SK-N-SH (cell line): ENCODE results near the gene DAB2IP. TPM values are rescaled to one million over a fixed set of nuclear protein-coding genes. Genes with fewer than 3 reads are reported as not detected.

Experiments
- CTCF ChIA-PET: fragments of 300-600, 350-600 bp; formaldehyde crosslinking; extraction: SDS; loops from one replicate; lab custom pipeline; 2021; lab: Yijun Ruan, JAX
- POLR2A ChIA-PET: fragments of 350-600 bp; sonication (Branson Sonifier 250); formaldehyde crosslinking; extraction: SDS; loops from one replicate; lab custom pipeline; 2020; ENCODE audit warnings: antibody characterized with exemption, inconsistent platforms; lab: Yijun Ruan, JAX
- DNase-seq: peaks from one replicate; pipeline ENCODE4 v3.0.0; 2012
- H2AFZ ChIP-seq: fragments of 200-600 bp; sonication (generic); 2 replicates; pipeline ENCODE4 v1.8.1; 2016; ENCODE audit warnings: antibody characterized with exemption, mild to moderate bottlenecking, low read depth
- H3F3A ChIP-seq: fragments of 200-600 bp; sonication (generic); replicated peaks from 2 replicates; pipeline ENCODE3; 2016; ENCODE audit warnings: antibody characterized with exemption, mild to moderate bottlenecking; ENCODE audit not compliant: insufficient read depth
- H3K27ac ChIP-seq, 2 experiments: fragments of 200-500 bp in 1 of 2; fragments of 200-600 bp in 1 of 2; sonication (Bioruptor generic) in 1 of 2; sonication (generic), shearing (Covaris generic) in 1 of 2; 2 replicates each; pipeline versions ENCODE4 v1.5.1 to v1.6.1; 2014 to 2016; ENCODE audit warnings: low read depth in 2 of 2, inconsistent platforms in 1 of 2, low read length in 1 of 2, mild to moderate bottlenecking in 1 of 2, mixed read lengths in 1 of 2
- H3K27me3 ChIP-seq: fragments of 200-600 bp; sonication (generic), shearing (Covaris generic); 2 replicates; pipeline ENCODE4 v1.6.1; 2016; ENCODE audit warnings: mixed run types; ENCODE audit not compliant: insufficient read depth
- H3K36me3 ChIP-seq, 2 experiments: fragments of 200-500 bp in 1 of 2; fragments of 200-600 bp in 1 of 2; sonication (Bioruptor generic) in 1 of 2; sonication (generic) in 1 of 2; replicated peaks in 1 of 2; 2 replicates each; pipeline versions ENCODE3 to v1.5.1; 2014 to 2016; ENCODE audit warnings: low read length in 1 of 2, mild to moderate bottlenecking in 1 of 2; ENCODE audit not compliant: insufficient read depth in 2 of 2, control insufficient read depth in 1 of 2
- H3K4me1 ChIP-seq, 2 experiments: fragments of 200-500 bp in 1 of 2; fragments of 200-600 bp in 1 of 2; sonication (Bioruptor generic) in 1 of 2; sonication (generic), shearing (Covaris generic) in 1 of 2; 2 replicates each; pipeline versions ENCODE4 v1.5.1 to v1.6.1; 2014 to 2016; ENCODE audit warnings: low read depth in 1 of 2, low read length in 1 of 2, mixed run types in 1 of 2; ENCODE audit not compliant: insufficient read depth in 2 of 2, control insufficient read depth in 1 of 2
- H3K4me2 ChIP-seq: fragments of 200-600 bp; sonication (generic), shearing (Covaris generic); 2 replicates; pipeline ENCODE4 v1.6.1; 2017; ENCODE audit warnings: mixed run types
- H3K4me3 ChIP-seq, 2 experiments: fragments of 200-500 bp in 1 of 2; fragments of 200-600 bp in 1 of 2; sonication (Bioruptor generic) in 1 of 2; sonication (generic), shearing (Covaris generic) in 1 of 2; 2 replicates each; pipeline versions ENCODE4 v1.5.1 to v1.8.1; 2014 to 2016; ENCODE audit warnings: low read depth in 2 of 2, inconsistent platforms in 1 of 2, low read length in 1 of 2, mild to moderate bottlenecking in 1 of 2, mixed read lengths in 1 of 2, moderate library complexity in 1 of 2
- H3K79me2 ChIP-seq: fragments of 200-600 bp; sonication (generic); 2 replicates; pipeline ENCODE4 v1.8.1; 2017; ENCODE audit warnings: mild to moderate bottlenecking; ENCODE audit not compliant: insufficient read depth
- H3K9ac ChIP-seq: fragments of 200-600 bp; sonication (generic); 2 replicates; pipeline ENCODE4 v1.6.1; 2017; ENCODE audit warnings: mixed run types
- H3K9me2 ChIP-seq: fragments of 200-600 bp; sonication (generic); 2 replicates; pipeline ENCODE4 v1.6.1; 2017; ENCODE audit warnings: mixed run types
- H3K9me3 ChIP-seq: fragments of 200-600 bp; sonication (generic); 2 replicates; pipeline ENCODE4 v1.6.1; 2017; ENCODE audit warnings: mixed run types, mild to moderate bottlenecking, moderate library complexity
- H4K20me1 ChIP-seq: fragments of 200-600 bp; sonication (generic); 2 replicates; pipeline ENCODE4 v1.6.1; 2017; ENCODE audit warnings: mild to moderate bottlenecking, mixed run types; ENCODE audit not compliant: insufficient read depth
- ELF1 ChIP-seq: IDR thresholded peaks from 2 replicates; pipeline ENCODE4 v1.4.0; 2012
- EP300 ChIP-seq, 2 experiments: IDR thresholded peaks; 2 replicates each; pipeline versions ENCODE4 v1.4.0 to v1.6.1; 2012; ENCODE audit warnings: borderline replicate concordance in 1 of 2, low read depth in 1 of 2, low read length in 1 of 2
- FOSL2 ChIP-seq: IDR thresholded peaks from 2 replicates; pipeline ENCODE4 v1.4.0; 2012; ENCODE audit warnings: low read depth, mild to moderate bottlenecking, moderate library complexity, borderline replicate concordance
- GATA2 ChIP-seq: sonication (generic); formaldehyde crosslinking; IDR thresholded peaks from 2 replicates; pipeline ENCODE4 v1.5.0; 2020; ENCODE audit warnings: mild to moderate bottlenecking, missing genetic modification reagents
- MXI1 ChIP-seq: IDR thresholded peaks from 2 replicates; pipeline ENCODE4 v1.6.1; 2012; ENCODE audit warnings: mild to moderate bottlenecking, low read depth, low read length, improper control_type of control experiment
- NRF1 ChIP-seq: IDR thresholded peaks from 2 replicates; pipeline ENCODE4 v1.6.1; 2012; ENCODE audit warnings: low read depth, mild to moderate bottlenecking, low read length
- RAD21 ChIP-seq: IDR thresholded peaks from 2 replicates; pipeline ENCODE4 v1.6.1; 2012; ENCODE audit warnings: mild to moderate bottlenecking, low read length
- RFX5 ChIP-seq: IDR thresholded peaks from 2 replicates; pipeline ENCODE4 v1.6.1; 2012; ENCODE audit warnings: mild to moderate bottlenecking, improper control_type of control experiment, low read length
- RXRA ChIP-seq: IDR thresholded peaks from 2 replicates; pipeline ENCODE4 v1.4.0; 2012; ENCODE audit warnings: low read depth, mild to moderate bottlenecking, borderline replicate concordance
- SIN3A ChIP-seq: IDR thresholded peaks from 2 replicates; pipeline ENCODE4 v1.6.1; 2012; ENCODE audit warnings: low read depth, mild to moderate bottlenecking, low read length, moderate library complexity, borderline replicate concordance
- TCF12 ChIP-seq: IDR thresholded peaks from 2 replicates; pipeline ENCODE4 v1.4.0; 2012
- TEAD4 ChIP-seq: IDR thresholded peaks from 2 replicates; pipeline ENCODE4 v1.4.0; 2012; ENCODE audit warnings: mild to moderate bottlenecking, borderline replicate concordance; ENCODE audit not compliant: insufficient read depth
- YY1 ChIP-seq: IDR thresholded peaks from 2 replicates; pipeline ENCODE4 v1.4.0; 2012; ENCODE audit warnings: low read depth, mild to moderate bottlenecking
- WGBS: methylation state at CpG from one replicate; pipeline ENCODE4 v1.1.6; 2017; ENCODE audit warnings: low lambda C conversion rate; 5-methylcytosine and 5-hydroxymethylcytosine counted together
- polyA plus RNA-seq, 3 experiments: library from polyadenylated mRNA; depleted of rRNA; stranded (reverse); fragments of >200 nt; gene quantifications; 2 replicates each; pipeline ENCODE4 v1.2.3, GENCODE V29; 2012
- TF ChIP-seq, protein P1 (sequence below): IDR thresholded peaks from 2 replicates; pipeline ENCODE4; 2012
- TF ChIP-seq, protein P2 (sequence below): IDR thresholded peaks from 2 replicates; pipeline ENCODE4 v1.4.0; 2012; ENCODE audit warnings: low read depth, borderline replicate concordance
- TF ChIP-seq, protein P3 (sequence below): IDR thresholded peaks from 2 replicates; pipeline ENCODE4 v1.4.0; 2012; ENCODE audit warnings: low read depth, borderline replicate concordance

The DAB2IP gene
- polyA plus RNA-seq, 1 of the 3 experiments (the other 2 are of a cell fraction): 21.4 TPM

DNA sequence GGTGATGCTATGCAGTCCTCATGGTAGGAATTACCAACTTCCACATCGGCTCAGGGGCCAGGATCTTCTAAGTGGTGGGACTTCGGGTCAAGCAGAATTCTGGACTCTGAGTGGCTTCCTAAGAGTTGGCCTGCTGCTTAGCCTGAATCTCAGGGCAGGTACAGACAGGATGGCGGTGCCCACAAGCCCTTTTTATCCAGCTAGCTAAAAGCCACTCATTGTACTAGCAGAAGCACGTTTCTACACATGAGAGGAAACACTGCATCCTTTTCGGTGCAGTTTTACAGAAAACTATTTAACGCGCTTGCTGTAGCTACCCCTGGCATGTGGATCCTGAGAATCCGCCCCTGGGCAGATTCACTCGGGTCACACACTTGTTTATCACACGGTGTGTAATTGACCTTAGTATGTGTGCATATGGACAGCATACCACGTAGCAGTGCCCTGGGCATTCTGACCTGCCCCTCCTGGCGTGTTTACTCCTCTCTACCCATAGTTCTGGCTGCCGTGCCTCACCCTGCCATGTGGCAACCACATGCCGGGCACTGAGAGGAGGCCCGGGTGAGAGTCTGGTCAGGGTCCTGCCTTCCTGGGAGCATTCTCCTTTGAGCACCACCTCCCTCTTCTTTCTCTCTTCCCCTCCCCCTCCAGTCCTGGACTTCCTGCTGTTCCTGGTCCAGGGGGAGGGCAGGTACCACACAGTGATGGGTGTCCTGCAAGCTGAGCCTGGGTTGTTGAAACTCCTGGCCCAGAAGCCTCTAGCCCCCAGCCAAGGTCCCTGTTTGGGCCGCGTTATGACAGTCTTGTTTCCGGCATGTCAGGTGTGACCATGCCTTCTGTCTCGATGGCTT lies 65.9 kb downstream of the DAB2IP start (continued):
- peak; percentile 7; the same call in 1 of the 2 replicates for TF ChIP-seq RAD21
- TF ChIP-seq RFX5: no peak
- TF ChIP-seq TCF12: peak; percentile 25; the same call in 1 of the 2 replicates

DNA sequence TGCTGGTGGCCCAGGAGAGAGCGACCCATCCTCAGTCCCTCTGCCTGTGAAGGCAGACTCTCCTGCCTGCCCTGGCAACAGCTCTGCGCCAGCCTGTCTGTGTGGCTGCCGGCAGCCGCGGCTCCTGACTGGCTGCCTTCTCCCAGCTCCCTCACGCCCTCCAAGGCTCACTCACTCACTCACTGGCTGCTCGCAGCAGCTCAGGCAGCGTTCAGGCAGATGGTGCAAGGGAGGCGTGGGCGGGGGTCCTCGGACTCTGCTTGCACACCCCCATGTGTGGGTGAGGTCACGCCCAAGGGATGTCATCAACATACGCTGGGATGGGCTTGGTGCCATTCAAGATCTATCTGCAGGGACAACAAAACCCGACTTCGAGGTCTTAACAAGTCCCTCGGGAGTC lies 66.7 kb downstream of the DAB2IP start:
- no peak overlapping the region for H2AFZ ChIP-seq
- no peak overlapping the region for H3K4me3 ChIP-seq
- no peaks in the 10 kb centered on the region for H3K9me2 ChIP-seq
- H3K79me2 ChIP-seq: peaks cover 62% of the 10 kb centered on the region
- peaks cover 0 to 3% of the 10 kb centered on the region in 2 experiments for H3K36me3 ChIP-seq
- ChIA-PET CTCF (interaction anchor here (0.9 to 2.5 kb wide), 9 partner anchors 8 to 172 kb away, joined by 3 to 11 read pairs (median 4); no protein-coding TSS in a partner anchor), POLR2A (interaction anchor here (0.9 kb wide), 1 partner anchor 9 kb away, joined by 3 read pairs; no protein-coding TSS in a partner anchor)
- peak overlapping the region in 1 of 2 experiments; percentile 97; a peak in 2 of 4 replicates for H3K27ac ChIP-seq
- no peaks in the 10 kb centered on the region for H3K27me3 ChIP-seq
- H3K9me3 ChIP-seq: no peaks in the 10 kb centered on the region
- peak; percentile 81 for DNase-seq
- no peak overlapping the region for H3K4me2 ChIP-seq
- peak in 1 of 2 experiments; percentile 50; a peak in 1 of 4 replicates for TF ChIP-seq EP300 (IDR thresholded peaks at IDR 0.05; ENCODE audit: borderline replicate concordance in 1 of 2, low read depth in 1 of 2, low read length in 1 of 2)
- TF ChIP-seq RXRA: no peak
- TF ChIP-seq, protein P1, sequence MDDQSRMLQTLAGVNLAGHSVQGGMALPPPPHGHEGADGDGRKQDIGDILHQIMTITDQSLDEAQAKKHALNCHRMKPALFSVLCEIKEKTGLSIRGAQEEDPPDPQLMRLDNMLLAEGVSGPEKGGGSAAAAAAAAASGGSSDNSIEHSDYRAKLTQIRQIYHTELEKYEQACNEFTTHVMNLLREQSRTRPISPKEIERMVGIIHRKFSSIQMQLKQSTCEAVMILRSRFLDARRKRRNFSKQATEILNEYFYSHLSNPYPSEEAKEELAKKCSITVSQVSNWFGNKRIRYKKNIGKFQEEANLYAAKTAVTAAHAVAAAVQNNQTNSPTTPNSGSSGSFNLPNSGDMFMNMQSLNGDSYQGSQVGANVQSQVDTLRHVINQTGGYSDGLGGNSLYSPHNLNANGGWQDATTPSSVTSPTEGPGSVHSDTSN: no peak
- peak; percentile 28; the same call in 1 of the 2 replicates for TF ChIP-seq MXI1
- peak; percentile 97 for TF ChIP-seq RFX5
- no peak for TF ChIP-seq SIN3A
- TF ChIP-seq ELF1: no peak
- WGBS: 74% methylated on average over 15 of the region's 16 CpGs
- no peaks in the 10 kb centered on the region for H3F3A ChIP-seq
- H3K9ac ChIP-seq: no peak overlapping the region
- H4K20me1 ChIP-seq: peaks cover 86% of the 10 kb centered on the region
- peaks cover 0 to 86% of the 10 kb centered on the region in 2 experiments; a peak in 2 of 4 replicates for H3K4me1 ChIP-seq

DNA sequence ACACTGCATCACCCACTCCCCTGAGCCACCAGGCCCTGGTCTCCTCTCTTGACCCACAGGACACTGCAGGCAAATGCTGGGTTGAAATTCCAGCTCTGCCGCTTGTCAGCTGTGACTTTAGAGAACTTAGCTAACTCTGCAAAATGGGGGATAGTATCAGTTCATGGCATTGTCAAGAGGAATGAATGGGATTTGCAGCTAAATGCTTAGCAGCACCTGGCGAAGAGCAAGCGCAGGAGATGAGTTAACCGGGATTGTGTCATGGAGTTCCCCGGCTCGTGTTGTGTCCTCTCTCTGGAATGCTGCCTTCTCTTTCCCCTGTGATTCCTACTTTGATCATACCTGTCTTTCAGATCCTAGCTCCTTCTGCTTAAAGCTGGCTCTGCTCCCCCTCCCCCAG lies 67.1 kb downstream of the DAB2IP start:
- Histone ChIP-seq H3K36me3 (peaks cover 0 to 3% of the 10 kb centered on the region in 2 experiments), H3K4me2 (no peak overlapping the region), H3K9me3 (no peaks in the 10 kb centered on the region), H4K20me1 (peaks cover 86% of the 10 kb centered on the region), H3K27me3 (no peaks in the 10 kb centered on the region), H3K9ac (no peak overlapping the region), H3K27ac (peak overlapping the region in 1 of 2 experiments; percentile 97; a peak in 2 of 4 replicates), H3K79me2 (peaks cover 66% of the 10 kb centered on the region), H3K4me3 (no peak overlapping the region), H3F3A (no peaks in the 10 kb centered on the region), H3K9me2 (no peaks in the 10 kb centered on the region), H2AFZ (no peak overlapping the region), H3K4me1 (peaks cover 0 to 86% of the 10 kb centered on the region in 2 experiments; a peak in 2 of 4 replicates)
- ChIA-PET CTCF (interaction anchor here (0.8 to 2.5 kb wide), 11 partner anchors 8 to 168 kb away, joined by 3 to 11 read pairs (median 4); no protein-coding TSS in a partner anchor), POLR2A (interaction anchor here (0.9 kb wide), 1 partner anchor 8 kb away, joined by 3 read pairs; no protein-coding TSS in a partner anchor)
- TF ChIP-seq, protein P2, sequence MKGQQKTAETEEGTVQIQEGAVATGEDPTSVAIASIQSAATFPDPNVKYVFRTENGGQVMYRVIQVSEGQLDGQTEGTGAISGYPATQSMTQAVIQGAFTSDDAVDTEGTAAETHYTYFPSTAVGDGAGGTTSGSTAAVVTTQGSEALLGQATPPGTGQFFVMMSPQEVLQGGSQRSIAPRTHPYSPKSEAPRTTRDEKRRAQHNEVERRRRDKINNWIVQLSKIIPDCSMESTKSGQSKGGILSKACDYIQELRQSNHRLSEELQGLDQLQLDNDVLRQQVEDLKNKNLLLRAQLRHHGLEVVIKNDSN: no peak
- TF ChIP-seq YY1 (no peak), NRF1 (no peak), GATA2 (CRISPR knock-in tag) (no peak), RXRA (no peak), FOSL2 (no peak), TEAD4 (no peak)
- TF ChIP-seq, protein P3, sequence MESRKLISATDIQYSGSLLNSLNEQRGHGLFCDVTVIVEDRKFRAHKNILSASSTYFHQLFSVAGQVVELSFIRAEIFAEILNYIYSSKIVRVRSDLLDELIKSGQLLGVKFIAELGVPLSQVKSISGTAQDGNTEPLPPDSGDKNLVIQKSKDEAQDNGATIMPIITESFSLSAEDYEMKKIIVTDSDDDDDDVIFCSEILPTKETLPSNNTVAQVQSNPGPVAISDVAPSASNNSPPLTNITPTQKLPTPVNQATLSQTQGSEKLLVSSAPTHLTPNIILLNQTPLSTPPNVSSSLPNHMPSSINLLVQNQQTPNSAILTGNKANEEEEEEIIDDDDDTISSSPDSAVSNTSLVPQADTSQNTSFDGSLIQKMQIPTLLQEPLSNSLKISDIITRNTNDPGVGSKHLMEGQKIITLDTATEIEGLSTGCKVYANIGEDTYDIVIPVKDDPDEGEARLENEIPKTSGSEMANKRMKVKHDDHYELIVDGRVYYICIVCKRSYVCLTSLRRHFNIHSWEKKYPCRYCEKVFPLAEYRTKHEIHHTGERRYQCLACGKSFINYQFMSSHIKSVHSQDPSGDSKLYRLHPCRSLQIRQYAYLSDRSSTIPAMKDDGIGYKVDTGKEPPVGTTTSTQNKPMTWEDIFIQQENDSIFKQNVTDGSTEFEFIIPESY: no peak
- 89% methylated on average over 6 of the region's 6 CpGs for WGBS
- no peak for DNase-seq
